Measurements from ENCODE around the gene GPC3.
"Not testable (repeated sequence)": the region's sequence is repeated elsewhere in the genome, so short reads cannot be mapped to it uniquely, and the experiment has no call there.

Gene GPC3

GRCh38 chrX:133994576-133994975 is 9.2 kb upstream of the GPC3 start:
- H3K4me3 ChIP-seq (ENCODE audit: control insufficient read depth, low read depth, low read length) = no peak overlapping the region
- DNase-seq (ENCODE audit: low read depth) = no peak
- TF ChIP-seq, protein P1, sequence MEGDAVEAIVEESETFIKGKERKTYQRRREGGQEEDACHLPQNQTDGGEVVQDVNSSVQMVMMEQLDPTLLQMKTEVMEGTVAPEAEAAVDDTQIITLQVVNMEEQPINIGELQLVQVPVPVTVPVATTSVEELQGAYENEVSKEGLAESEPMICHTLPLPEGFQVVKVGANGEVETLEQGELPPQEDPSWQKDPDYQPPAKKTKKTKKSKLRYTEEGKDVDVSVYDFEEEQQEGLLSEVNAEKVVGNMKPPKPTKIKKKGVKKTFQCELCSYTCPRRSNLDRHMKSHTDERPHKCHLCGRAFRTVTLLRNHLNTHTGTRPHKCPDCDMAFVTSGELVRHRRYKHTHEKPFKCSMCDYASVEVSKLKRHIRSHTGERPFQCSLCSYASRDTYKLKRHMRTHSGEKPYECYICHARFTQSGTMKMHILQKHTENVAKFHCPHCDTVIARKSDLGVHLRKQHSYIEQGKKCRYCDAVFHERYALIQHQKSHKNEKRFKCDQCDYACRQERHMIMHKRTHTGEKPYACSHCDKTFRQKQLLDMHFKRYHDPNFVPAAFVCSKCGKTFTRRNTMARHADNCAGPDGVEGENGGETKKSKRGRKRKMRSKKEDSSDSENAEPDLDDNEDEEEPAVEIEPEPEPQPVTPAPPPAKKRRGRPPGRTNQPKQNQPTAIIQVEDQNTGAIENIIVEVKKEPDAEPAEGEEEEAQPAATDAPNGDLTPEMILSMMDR (conservative IDR thresholded peaks at IDR 0.05; ENCODE audit: control insufficient read depth, insufficient read depth, low read depth, low read length) = no peak

DNA sequence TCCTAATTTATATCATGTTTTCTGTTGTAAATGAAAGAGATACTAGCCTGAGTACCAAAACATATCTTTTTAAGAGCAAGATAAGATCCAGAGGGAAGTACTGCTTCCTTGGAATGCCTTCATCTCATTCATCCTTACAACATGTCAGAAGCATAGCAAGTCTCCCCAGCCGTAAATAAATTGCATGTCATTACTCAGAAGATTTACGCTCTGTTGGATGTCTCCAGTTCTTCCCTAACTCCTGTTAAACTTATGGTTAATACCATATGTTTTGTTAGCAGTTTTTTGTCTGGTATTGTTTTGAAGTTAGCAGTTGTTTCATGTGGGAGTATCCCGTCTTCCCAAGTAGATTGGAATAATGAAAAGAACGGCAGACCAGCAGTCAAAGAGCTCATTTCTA is 7.5 kb upstream of the GPC3 start:
- DNase-seq (ENCODE audit: low read depth) = no peak
- H3K4me3 ChIP-seq (ENCODE audit: control insufficient read depth, low read depth, low read length) = no peak overlapping the region
- TF ChIP-seq, protein P1 (conservative IDR thresholded peaks at IDR 0.05; ENCODE audit: control insufficient read depth, insufficient read depth, low read depth, low read length) = no peak

DNA sequence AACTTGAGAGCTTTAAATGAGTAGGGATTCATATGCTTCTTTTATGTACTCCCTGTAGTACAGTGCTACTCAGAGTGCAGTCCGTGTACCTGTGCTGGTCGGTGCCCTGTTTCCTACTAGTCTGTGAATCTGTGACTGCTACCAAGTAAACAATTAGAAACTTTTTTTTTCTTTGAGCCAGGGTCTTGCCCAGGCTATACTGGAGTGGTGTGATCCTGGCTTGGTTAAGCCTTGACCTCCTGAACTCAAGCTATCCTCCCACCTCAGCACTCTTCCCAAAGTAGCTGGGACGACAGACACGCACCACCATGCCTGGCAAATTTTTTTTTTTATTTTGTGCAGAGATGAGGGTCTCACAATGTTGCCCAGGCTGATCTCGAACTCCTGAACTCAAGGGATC is 6.4 kb upstream of the GPC3 start:
- DNase-seq (ENCODE audit: low read depth) = no peak
- TF ChIP-seq, protein P1 (conservative IDR thresholded peaks at IDR 0.05; ENCODE audit: control insufficient read depth, insufficient read depth, low read depth, low read length) = no peak
- no peak overlapping the region for H3K4me3 ChIP-seq (ENCODE audit: control insufficient read depth, low read depth, low read length)

GRCh38 chrX:133991057-133991456 is 5.7 kb upstream of the GPC3 start:
- DNase-seq (ENCODE audit: low read depth); H3K4me3 ChIP-seq (ENCODE audit: control insufficient read depth, low read depth, low read length): not testable (repeated sequence)

- no peak overlapping the region for H3K4me3 ChIP-seq (ENCODE audit: control insufficient read depth, low read depth, low read length)
- TF ChIP-seq, protein P1 (conservative IDR thresholded peaks at IDR 0.05; ENCODE audit: control insufficient read depth, insufficient read depth, low read depth, low read length) = no peak
- DNase-seq (ENCODE audit: low read depth) = no peak
Observed at GRCh38 chrX:133989993-133990392, 4.6 kb upstream of the GPC3 start.

GRCh38 chrX:133989490-133989889 is 4.1 kb upstream of the GPC3 start:
- TF ChIP-seq, protein P1 (conservative IDR thresholded peaks at IDR 0.05; ENCODE audit: control insufficient read depth, insufficient read depth, low read depth, low read length) = no peak
- H3K4me3 ChIP-seq (ENCODE audit: control insufficient read depth, low read depth, low read length) = no peak overlapping the region
- no peak for DNase-seq (ENCODE audit: low read depth)

- DNase-seq (ENCODE audit: low read depth) = no peak
- H3K4me3 ChIP-seq (ENCODE audit: control insufficient read depth, low read depth, low read length) = no peak overlapping the region
- TF ChIP-seq, protein P1 (conservative IDR thresholded peaks at IDR 0.05; ENCODE audit: control insufficient read depth, insufficient read depth, low read depth, low read length) = no peak
Observed at GRCh38 chrX:133988010-133988409, 2.6 kb upstream of the GPC3 start.
